SKM-1 (cell line): ENCODE measurements around the gene GFPT2.

Source experiments
- DNase-seq: peaks from one replicate; lab custom pipeline; 2025; ENCODE audit not compliant: unreplicated experiment; lab: John Stamatoyannopoulos, UW

The GFPT2 gene

GRCh38 chr5:180334751-180335613 lies 18.2 kb downstream of the GFPT2 start:
- DNase-seq = no peak

GRCh38 chr5:180334176-180334575 lies 19.0 kb downstream of the GFPT2 start:
- DNase-seq = no peak

GRCh38 chr5:180333661-180334060 lies 19.5 kb downstream of the GFPT2 start:
- no peak for DNase-seq

- DNase-seq = no peak
These were observed 20.3 kb downstream of the GFPT2 start for GRCh38 chr5:180332861-180333260.

DNA sequence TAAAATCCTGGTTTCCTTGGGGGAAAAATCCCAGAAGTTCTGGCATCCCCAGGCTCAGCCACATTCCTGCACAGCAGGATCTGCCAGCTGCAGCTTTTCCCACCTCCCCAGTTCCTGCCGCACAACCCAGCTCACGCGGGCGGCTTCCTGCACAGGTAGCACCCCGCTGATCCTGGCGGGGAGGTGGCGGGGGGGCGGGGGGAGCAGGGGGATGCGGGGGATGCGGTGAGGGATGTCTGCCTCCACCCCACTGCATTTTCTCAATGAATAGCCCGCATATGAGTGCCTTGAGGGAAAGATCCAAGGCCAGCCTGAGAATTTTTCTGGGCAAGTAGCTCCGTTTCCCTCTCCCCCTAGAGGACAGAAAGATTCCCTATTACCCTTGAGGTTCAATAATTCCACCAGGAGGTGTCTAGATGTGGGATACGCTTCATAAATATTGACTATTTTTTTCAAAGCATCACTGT lies 21.1 kb downstream of the GFPT2 start:
- DNase-seq = no peak

DNA sequence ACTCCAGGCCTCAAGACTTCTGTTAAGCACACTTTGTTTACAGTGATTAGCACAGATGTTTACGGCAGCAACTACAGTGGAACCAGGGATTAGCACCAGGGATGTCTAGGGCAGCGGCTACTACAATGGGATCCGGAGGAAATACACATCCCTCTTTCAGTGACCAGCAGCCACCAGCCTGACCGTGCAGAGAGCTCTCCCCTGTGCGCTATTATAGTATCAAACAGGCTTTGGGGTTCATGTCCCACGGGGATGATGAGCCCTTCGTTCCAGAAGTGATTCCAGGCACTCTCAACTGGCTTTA lies 21.5 kb downstream of the GFPT2 start:
- no peak for DNase-seq

GRCh38 chr5:180330810-180331646 lies 22.1 kb downstream of the GFPT2 start:
- DNase-seq = no peak

- no peak for DNase-seq
These were observed 22.9 kb downstream of the GFPT2 start for GRCh38 chr5:180330270-180330648.

DNA sequence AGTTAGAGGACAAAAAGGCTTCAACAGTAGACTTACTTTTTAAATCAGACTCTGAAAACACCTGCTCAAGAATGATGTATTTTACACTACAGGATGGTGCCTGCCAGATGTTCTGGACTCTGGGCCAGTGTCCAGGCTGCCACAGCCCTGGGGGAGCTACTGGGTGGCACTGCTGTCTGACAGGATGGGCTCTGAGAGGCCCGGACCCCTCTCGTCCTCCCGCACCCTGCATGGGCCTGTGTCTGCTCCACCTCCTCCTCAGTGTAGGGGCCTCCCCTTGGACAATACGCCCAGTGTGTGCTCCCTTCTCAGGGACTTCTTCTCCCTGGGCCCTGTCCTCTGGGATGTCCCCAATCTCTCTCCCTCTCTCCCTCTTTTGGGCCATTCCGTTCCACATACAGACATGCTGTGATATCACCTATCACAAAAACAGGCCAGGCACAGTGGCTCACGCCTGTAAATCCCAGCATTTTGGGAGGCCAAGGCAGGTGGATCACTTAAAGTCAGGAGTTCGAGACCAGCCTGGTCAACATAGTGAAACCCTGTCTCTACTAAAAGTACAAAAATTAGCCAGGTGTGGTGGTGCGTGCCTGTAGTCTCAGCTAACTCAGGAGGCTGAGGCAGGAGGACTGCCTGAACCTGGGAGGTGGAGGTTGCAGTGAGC lies 23.4 kb downstream of the GFPT2 start:
- DNase-seq = no peak

DNA sequence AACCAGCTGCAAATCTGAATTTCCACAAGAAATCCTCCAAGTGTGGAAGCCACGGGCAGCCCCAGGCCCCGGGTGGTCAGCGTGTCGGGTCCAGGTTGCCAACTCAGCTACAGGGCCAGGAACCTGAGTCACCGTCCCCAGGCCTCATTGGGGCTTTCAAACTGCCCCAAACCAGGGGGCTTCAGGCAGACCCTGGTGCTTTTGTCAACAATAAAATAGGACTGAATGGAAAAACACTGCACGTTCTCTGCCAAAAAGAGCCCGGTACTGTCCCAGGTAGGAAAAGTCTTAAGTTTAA lies 24.0 kb downstream of the GFPT2 start:
- DNase-seq = no peak

- peak; percentile 78 for DNase-seq
These were observed 24.6 kb downstream of the GFPT2 start for GRCh38 chr5:180328296-180329137.

DNA sequence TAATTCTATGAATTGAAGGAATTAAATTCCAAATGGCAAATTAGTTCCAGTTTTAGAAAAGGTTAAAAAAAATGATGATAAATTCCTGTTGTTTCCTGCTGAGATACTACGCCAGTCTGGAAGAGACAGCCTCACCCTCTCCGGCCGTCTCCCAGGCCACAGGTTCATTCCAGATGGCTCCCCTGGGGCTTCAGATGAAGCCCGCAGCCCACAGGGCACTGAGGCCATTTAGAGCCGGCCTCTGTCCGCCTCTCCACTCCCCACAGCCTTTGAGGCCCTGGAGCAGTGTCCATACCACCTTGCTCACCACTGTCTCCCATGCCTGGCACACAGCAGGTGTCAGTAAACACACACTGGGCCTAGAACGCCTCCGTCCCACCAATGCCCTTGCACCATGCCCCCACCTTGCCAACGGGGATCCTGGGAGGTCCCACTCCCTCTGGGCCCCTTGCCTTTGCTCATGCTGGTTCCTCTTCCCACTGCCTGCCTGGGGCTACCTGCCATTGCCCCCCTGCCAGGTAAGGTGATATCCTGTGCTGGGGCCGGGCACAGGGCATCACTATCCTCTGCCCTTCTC lies 26.1 kb downstream of the GFPT2 start:
- DNase-seq = no peak

- no peak for DNase-seq
These were observed 28.6 kb downstream of the GFPT2 start for GRCh38 chr5:180324601-180324950.

DNA sequence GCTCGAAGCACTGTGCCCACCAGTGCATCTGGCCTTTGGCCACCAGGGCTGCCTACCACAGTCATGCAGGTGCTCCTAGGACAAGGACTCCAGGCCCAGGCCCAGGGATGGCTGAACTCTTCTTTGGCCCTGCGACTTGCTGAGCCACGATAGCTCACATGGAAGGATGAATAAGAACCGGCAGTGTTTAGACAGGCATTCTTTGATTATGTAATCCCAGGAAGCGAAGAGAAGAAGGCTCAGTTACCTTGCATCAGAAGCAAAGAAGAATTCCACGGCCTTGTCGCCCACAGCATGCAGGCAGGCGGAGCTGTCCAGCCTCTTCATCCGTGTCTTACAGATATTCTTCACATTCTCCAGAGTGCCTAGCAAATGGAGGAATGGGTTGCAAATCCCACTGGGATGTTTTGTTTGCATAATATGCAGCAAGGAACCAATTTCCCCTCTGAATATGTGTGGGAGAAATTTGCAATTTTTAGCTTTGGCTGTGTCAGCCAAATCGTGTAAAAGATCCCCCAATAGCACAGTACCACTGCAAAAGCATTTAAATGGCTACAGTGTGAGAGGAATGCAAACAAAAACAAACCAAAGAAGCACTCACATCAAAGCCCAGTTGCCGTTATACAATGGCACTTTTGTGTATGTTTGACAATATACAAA lies 29.1 kb downstream of the GFPT2 start:
- no peak for DNase-seq

DNA sequence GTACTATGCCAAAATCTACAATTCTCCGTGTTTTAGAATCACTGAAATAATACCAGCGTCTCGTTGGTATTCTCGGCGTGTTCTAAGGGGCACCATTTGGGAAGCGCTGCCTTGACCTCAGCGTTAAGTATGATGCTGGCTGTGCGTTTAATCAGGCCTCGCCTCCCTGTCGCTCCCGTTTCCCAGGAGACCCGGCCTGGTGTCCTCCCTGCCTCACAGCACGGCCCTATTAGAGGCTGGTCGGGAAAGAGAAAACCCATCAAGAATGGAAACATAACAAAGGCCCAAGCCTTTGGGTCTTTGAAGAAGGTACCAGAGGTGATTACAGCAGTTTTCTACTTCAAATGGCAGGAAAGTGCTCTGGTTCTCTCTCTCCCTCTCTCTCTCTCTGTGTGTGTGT lies 30.0 kb downstream of the GFPT2 start:
- no peak for DNase-seq

DNA sequence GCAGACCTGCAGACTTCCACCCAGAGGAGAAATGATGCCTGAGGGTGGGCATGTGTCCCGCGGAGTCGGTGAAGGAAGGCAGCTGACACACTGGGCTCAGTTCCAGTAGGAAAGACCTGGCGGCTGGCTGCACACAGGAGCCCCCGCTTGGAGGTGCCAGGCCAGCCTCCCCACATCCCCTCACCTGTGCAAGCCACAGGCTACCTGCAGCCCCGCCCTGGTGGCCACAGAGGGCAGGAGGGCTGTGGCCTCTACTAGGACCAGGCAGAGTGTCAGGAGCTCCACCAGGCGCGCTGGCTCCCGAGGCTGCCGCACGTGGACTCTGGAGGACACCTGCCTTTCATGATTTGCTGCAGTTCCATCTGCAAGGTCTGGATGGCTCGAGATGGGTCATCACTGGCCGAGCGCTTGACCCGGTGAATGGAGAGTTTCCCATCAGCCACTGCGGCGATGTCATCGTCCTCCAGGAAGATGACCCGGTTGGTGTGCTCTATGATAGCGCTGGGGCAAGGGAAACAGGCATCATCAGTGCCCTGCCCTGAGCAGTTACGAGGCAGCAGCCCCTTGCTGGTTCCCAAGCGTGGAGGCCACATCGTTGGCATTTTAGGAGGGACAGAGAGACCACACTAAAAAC lies 34.6 kb downstream of the GFPT2 start:
- no peak for DNase-seq

DNA sequence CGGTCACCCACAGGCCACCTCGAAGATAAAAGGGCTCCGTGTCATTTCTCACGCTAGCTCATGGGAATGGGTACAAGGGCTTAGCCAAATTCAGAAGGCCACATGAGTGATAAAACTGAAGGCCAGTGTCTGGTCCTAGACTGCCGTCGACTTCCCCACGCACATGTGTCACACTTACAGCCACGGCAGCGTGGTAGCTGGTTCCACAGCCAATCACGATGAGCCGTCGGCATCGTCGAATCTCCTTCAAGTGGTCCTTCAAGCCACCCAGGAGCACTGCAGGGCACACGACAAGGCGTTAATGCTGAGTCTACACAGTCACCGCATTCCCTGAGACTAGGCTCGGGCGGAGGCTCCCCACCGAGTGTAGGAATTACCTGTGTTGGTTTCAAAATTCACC lies 36.5 kb downstream of the GFPT2 start:
- DNase-seq = no peak

GRCh38 chr5:180315762-180316212 lies 37.3 kb downstream of the GFPT2 start:
- no peak for DNase-seq

DNA sequence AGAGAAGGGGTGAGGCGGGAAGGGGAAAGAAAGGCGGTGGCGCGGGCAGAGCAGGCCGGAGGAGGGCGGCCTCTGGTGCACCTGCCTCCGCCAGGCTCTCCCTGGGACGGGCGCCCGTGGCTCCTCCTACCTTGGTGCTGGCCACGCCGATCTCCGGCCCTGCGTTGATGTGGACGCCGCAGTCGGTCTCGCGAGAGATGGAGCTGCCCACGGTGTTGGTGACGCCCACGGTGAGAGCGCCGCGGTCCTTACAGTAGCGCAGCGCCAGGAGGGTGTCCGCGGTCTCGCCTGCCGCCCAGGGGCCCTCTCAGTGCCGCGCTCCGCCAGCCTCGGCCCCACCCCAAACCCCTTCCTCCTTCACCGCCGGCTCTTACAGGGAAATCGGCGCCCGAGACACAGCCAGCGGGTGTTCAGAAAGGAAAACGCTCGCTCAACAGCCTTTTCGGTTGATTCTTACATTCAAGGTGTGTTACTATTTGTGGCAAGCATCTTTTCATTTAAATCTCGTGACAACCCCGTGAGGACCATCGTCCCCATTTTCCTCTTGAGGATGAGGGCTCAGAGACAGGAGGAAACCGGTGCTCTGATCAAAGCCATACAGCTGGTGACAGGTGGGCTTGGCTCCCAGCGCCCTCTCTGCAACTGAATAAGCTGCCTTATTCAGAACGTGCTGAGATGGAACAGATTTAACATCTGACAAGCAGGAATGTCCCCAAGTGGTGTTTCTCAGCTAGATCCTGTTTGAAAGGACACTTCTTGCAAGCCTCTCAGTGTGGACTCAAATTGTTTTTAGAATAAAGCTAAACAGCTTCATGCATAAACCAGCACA lies 39.2 kb downstream of the GFPT2 start:
- DNase-seq = peak; percentile 91
